Activated CD4-positive, alpha-beta T cell treated with anti-CD3 and anti-CD28 coated beads for 36 hours (primary cell): ENCODE data around the gene NINJ2. TPM values are rescaled to one million over a fixed set of nuclear protein-coding genes. Genes with fewer than 3 reads are reported as not detected.

ENCODE experiments used
- ATAC-seq: fragments of 200-7000 bp; cut with Tn5 transposase; one replicate; pipeline ENCODE4 v1.10.0; 2021; ENCODE audit warnings: mild to moderate bottlenecking, moderate library complexity
- CTCF ChIA-PET: fragments of 350-600 bp; sonication (Branson Sonifier 250); formaldehyde crosslinking; loops from one replicate; lab custom pipeline; 2021; ENCODE audit warnings: antibody characterized with exemption; lab: Charles Lee
- POLR2A ChIA-PET: fragments of 350-600 bp; sonication (Branson Sonifier 250); formaldehyde crosslinking; loops from one replicate; lab custom pipeline; 2021; ENCODE audit warnings: antibody characterized with exemption, inconsistent platforms; lab: Charles Lee
- DNase-seq: peaks from one replicate; pipeline ENCODE4 v3.0.0-alpha.2; 2020
- H3K27ac Mint-ChIP-seq: one replicate; pipeline ENCODE4 v1.8.0; 2021; ENCODE audit warnings: mixed read lengths
- H3K27me3 Mint-ChIP-seq: one replicate; pipeline ENCODE4 v1.8.0; 2021; ENCODE audit warnings: mixed read lengths
- H3K36me3 Mint-ChIP-seq: one replicate; pipeline ENCODE4 v1.8.0; 2021; ENCODE audit warnings: low read depth, mixed read lengths
- H3K4me1 Mint-ChIP-seq: one replicate; pipeline ENCODE4 v1.8.0; 2021; ENCODE audit warnings: mixed read lengths
- H3K4me3 Mint-ChIP-seq: one replicate; pipeline ENCODE4 v1.8.0; 2021; ENCODE audit warnings: mild to moderate bottlenecking, moderate library complexity, mixed read lengths
- H3K9me3 Mint-ChIP-seq: one replicate; pipeline ENCODE4 v1.8.0; 2021; ENCODE audit warnings: low read depth, mixed read lengths
- intact Hi-C, 2 experiments: fragments of 100-400 bp; cut with DNase I in 1 of 2; cut with micrococcal nuclease in 1 of 2; formaldehyde crosslinking; loops; one replicate each; pipeline versions ENCODE4 v1.14.2 to v1.15.1; 2022 to 2024; cut with DNase I, micrococcal nuclease
- total RNA-seq, 2 experiments: library from RNA; stranded (reverse); gene quantifications; one replicate each; pipeline ENCODE4 v1.2.3, GENCODE V29; 2021

Gene NINJ2
- total RNA-seq, 2 experiments from 2014 or later = 3.5 to 5.7 TPM

GRCh38 chr12:576615-577110 lies 86.6 kb downstream of the NINJ2 start:
- intact Hi-C loops = loop anchor here (1.0 to 2.0 kb wide), 8 partner anchors 54 to 373 kb away; partner anchors contain the start of gene RAD52 (in 1 of the 2)
- ChIA-PET CTCF (interaction anchor here (0.5 to 4.2 kb wide), 35 partner anchors 9 to 1016 kb away, joined by 3 to 64 read pairs (median 4); partner anchors contain the start of genes RAD52 and WNK1), POLR2A (interaction anchor here (0.9 to 2.0 kb wide), 3 partner anchors 175 to 373 kb away, joined by 3 to 8 read pairs (median 3); partner anchors contain the start of genes RAD52 and WNK1)
- peaks cover 39% of the 10 kb centered on the region for H3K4me1 Mint-ChIP-seq
- no peaks in the 10 kb centered on the region for H3K9me3 Mint-ChIP-seq
- H3K36me3 Mint-ChIP-seq = no peaks in the 10 kb centered on the region
- no peaks in the 10 kb centered on the region for H3K27me3 Mint-ChIP-seq
- ATAC-seq (no peak), DNase-seq (no peak)
- peak overlapping the region; percentile 46 for H3K4me3 Mint-ChIP-seq
- H3K27ac Mint-ChIP-seq = peak overlapping the region; percentile 45

DNA sequence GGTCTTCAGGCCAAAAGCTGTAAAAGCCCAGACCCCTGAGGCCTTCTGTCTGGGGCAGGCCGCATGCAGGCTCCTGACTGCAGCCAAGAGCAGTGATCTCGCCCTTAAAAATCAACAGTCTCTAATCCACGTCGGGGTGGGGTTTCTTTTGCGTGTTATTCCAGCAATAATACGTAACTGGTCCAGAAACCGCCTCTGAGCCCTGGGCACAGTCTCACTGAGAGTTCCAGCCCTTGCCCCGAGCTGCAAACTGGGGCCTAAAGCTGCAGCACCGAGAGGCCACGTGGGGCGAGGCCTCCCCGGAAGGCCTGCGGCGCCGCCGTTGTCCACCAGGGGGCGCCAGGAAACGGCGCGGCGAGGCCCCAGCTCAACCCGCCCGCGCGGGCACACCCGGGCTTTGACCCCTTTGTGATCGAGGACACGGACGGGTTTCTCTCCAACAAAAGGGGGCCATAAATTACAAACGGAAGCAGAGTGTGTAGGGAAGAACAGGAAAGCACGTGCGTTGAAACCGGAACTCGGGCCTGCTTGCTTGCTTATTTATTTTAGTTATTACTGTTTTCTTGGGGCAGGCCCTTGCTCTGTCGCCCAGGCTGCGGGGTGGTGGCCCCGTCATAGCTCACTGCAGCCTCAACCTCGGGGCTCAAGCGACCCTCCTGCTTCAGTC lies 87.2 kb downstream of the NINJ2 start:
- Mint-ChIP-seq H3K27me3 (no peaks in the 10 kb centered on the region), H3K4me3 (peak overlapping the region; percentile 46), H3K36me3 (no peaks in the 10 kb centered on the region), H3K9me3 (no peaks in the 10 kb centered on the region), H3K4me1 (peaks cover 42% of the 10 kb centered on the region), H3K27ac (peak overlapping the region; percentile 77)
- peak; percentile 83 for ATAC-seq
- ChIA-PET CTCF (interaction anchor here (0.5 to 4.2 kb wide), 52 partner anchors 9 to 1016 kb away, joined by 3 to 64 read pairs (median 3); partner anchors contain the start of genes KDM5A, RAD52 and WNK1), POLR2A (interaction anchor here (0.5 to 2.0 kb wide), 4 partner anchors 68 to 374 kb away, joined by 3 to 8 read pairs (median 3); partner anchors contain the start of genes RAD52 and WNK1)
- intact Hi-C loops = loop anchor here (1.0 to 2.0 kb wide), 8 partner anchors 55 to 373 kb away; partner anchors contain the start of gene RAD52 (in 1 of the 2)
- DNase-seq = peak; percentile 91

DNA sequence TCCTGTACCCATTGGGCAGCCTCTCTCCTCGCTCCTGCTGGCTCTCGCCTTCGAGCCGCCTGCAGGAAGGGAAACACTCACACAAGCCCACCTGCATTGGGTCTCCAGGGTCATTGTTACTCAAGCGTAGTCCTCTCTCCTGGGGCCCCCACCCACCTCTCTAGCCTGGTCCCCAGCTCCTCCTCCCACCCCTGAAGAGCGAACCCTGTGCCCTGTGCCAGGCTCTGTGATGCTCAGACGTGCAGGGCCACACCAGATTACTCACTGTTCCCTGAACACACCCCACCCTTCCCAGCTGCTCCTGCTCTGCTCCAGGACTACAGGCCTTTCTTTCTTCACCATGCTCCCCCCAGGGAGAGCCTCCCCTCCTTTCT lies 88.1 kb downstream of the NINJ2 start:
- ATAC-seq (no peak), DNase-seq (no peak)
- Mint-ChIP-seq H3K9me3 (no peaks in the 10 kb centered on the region), H3K4me3 (no peak overlapping the region), H3K36me3 (no peaks in the 10 kb centered on the region), H3K27me3 (no peaks in the 10 kb centered on the region), H3K27ac (peak overlapping the region; percentile 81), H3K4me1 (peaks cover 42% of the 10 kb centered on the region)
- intact Hi-C loops = no loop called here
- POLR2A ChIA-PET = interaction anchor here (2.0 kb wide), 1 partner anchor 176 kb away, joined by 8 read pairs; the partner anchor contains the start of gene WNK1
- CTCF ChIA-PET = interaction anchor here (0.6 to 4.2 kb wide), 30 partner anchors 9 to 518 kb away, joined by 3 to 64 read pairs (median 3); partner anchors contain the start of gene WNK1

DNA sequence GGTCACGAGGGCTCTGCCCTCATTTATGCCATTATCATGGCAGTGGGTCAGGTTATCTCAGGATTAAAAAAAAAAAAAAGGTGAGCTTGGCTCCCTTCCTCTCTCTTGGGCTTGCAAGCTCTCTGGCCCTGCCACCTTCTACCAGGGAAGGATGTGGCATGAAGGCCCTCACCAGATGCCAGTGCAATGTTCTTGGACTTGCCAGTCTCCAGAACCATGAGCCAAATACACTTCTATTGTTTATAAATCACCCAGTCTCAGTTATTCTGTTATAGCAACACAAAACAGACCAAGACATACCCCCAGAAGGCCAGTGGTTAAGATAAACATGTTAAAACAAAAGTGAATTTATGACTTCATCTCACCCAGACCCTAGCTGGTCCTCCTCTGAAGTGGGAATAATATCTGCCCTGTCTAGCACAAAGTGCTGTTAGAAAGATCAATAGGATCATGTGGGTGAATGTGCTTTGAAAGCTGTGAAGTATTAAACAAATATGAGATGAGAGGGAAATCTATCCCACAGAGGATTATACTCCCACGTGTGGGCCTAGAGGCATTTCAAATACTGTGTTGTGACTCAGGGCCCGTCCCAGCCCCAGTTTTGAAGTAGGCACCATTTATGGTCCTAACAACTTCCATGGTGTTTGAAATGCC lies 88.6 kb downstream of the NINJ2 start:
- DNase-seq = no peak
- ATAC-seq = no peak

DNA sequence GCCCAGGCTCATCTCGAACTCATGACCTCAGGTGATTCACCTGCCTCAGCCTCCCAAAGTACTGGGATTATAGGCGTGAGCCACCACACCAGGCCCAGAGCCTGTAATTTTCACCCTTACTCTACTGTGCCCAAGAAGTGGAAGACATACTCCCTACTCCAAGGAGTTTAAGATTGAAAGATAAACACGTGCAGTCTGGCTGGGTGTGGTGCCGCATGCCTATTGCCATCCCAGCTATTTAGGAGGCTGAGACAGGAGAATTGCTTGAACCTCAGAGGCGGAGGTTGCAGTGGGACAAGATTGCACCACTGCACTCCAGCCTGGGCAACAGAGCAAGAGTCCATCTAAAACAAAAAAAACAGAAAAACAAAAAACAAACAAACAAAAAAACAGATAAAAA lies 90.0 kb downstream of the NINJ2 start:
- Mint-ChIP-seq H3K27ac (no peak overlapping the region), H3K4me3 (no peak overlapping the region), H3K27me3 (no peaks in the 10 kb centered on the region), H3K36me3 (no peaks in the 10 kb centered on the region), H3K9me3 (no peaks in the 10 kb centered on the region), H3K4me1 (peaks cover 56% of the 10 kb centered on the region)
- intact Hi-C loops = loop anchor here in 1 of 2 experiments (5.0 kb wide), 1 partner anchor 224 kb away; no protein-coding TSS in a partner anchor
- POLR2A ChIA-PET = interaction anchor here (0.7 kb wide), 1 partner anchor 59 kb away, joined by 6 read pairs; no protein-coding TSS in a partner anchor
- DNase-seq = no peak
- ATAC-seq = no peak
- CTCF ChIA-PET = interaction anchor here (5.5 kb wide), 1 partner anchor 243 kb away, joined by 42 read pairs; no protein-coding TSS in a partner anchor

More for the DNA sequence above, 88.6 kb downstream of the NINJ2 start:
- ChIA-PET CTCF (interaction anchor here (0.7 to 4.2 kb wide), 13 partner anchors 9 to 334 kb away, joined by 3 to 64 read pairs (median 3); partner anchors contain the start of gene WNK1), POLR2A (interaction anchor here (2.0 kb wide), 1 partner anchor 177 kb away, joined by 8 read pairs; the partner anchor contains the start of gene WNK1)
- peak overlapping the region; percentile 47 for H3K27ac Mint-ChIP-seq
- H3K27me3 Mint-ChIP-seq = no peaks in the 10 kb centered on the region
- no peak overlapping the region for H3K4me3 Mint-ChIP-seq
- no peaks in the 10 kb centered on the region for H3K9me3 Mint-ChIP-seq
- no peaks in the 10 kb centered on the region for H3K36me3 Mint-ChIP-seq
- peaks cover 45% of the 10 kb centered on the region for H3K4me1 Mint-ChIP-seq
- intact Hi-C loops = loop anchor here in 1 of 2 experiments (5.0 kb wide), 1 partner anchor 223 kb away; no protein-coding TSS in a partner anchor

DNA sequence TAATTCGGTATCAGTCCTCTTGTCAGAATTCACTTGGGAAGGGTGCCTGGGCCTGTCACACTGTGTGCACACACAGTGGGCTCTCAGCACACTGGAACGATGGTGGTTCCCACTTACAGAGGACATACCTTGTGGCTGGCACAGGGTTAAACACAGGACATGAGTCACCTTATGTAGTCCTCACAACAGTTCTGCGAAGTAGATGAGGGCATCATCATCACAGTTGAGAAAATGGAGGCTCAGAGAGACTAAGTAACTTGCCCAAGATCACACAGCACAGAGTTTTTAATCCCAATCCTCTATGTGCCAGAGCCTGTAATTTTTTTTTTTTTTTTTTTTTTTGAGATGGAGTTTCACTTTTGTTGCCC lies 90.7 kb downstream of the NINJ2 start:
- POLR2A ChIA-PET = interaction anchor here (0.6 to 0.8 kb wide), 3 partner anchors 59 to 212 kb away, joined by 3 to 6 read pairs (median 5); no protein-coding TSS in a partner anchor
- ATAC-seq (peak; percentile 69), DNase-seq (peak; percentile 48)
- intact Hi-C loops = loop anchor here in 1 of 2 experiments (5.0 kb wide), 1 partner anchor 225 kb away; no protein-coding TSS in a partner anchor
- H3K36me3 Mint-ChIP-seq = no peaks in the 10 kb centered on the region
- H3K4me1 Mint-ChIP-seq = peaks cover 59% of the 10 kb centered on the region
- no peaks in the 10 kb centered on the region for H3K27me3 Mint-ChIP-seq
- H3K4me3 Mint-ChIP-seq = no peak overlapping the region
- peak overlapping the region; percentile 60 for H3K27ac Mint-ChIP-seq
- no peaks in the 10 kb centered on the region for H3K9me3 Mint-ChIP-seq
- CTCF ChIA-PET = interaction anchor here (0.7 to 5.5 kb wide), 3 partner anchors 179 to 312 kb away, joined by 3 to 42 read pairs (median 8); partner anchors contain the start of gene WNK1

GRCh38 chr12:571795-572531 lies 91.3 kb downstream of the NINJ2 start:
- peak overlapping the region; percentile 60 for H3K27ac Mint-ChIP-seq
- no peaks in the 10 kb centered on the region for H3K36me3 Mint-ChIP-seq
- H3K4me1 Mint-ChIP-seq = peaks cover 64% of the 10 kb centered on the region
- ChIA-PET POLR2A (interaction anchor here (0.6 to 0.8 kb wide), 2 partner anchors 171 to 212 kb away, joined by 3 to 5 read pairs; no protein-coding TSS in a partner anchor), CTCF (interaction anchor here (0.6 to 5.5 kb wide), 6 partner anchors 30 to 322 kb away, joined by 3 to 42 read pairs (median 4); partner anchors contain the start of gene WNK1)
- intact Hi-C loops = loop anchor here in 1 of 2 experiments (5.0 kb wide), 1 partner anchor 225 kb away; no protein-coding TSS in a partner anchor
- DNase-seq (peak; percentile 31), ATAC-seq (no peak)
- no peaks in the 10 kb centered on the region for H3K9me3 Mint-ChIP-seq
- H3K27me3 Mint-ChIP-seq = no peaks in the 10 kb centered on the region
- H3K4me3 Mint-ChIP-seq = no peak overlapping the region

- DNase-seq = no peak
- Mint-ChIP-seq H3K4me1 (peaks cover 64% of the 10 kb centered on the region), H3K27me3 (no peaks in the 10 kb centered on the region), H3K9me3 (no peaks in the 10 kb centered on the region), H3K36me3 (no peaks in the 10 kb centered on the region), H3K4me3 (no peak overlapping the region), H3K27ac (no peak overlapping the region)
- intact Hi-C loops = loop anchor here in 1 of 2 experiments (5.0 kb wide), 1 partner anchor 226 kb away; no protein-coding TSS in a partner anchor
- ChIA-PET CTCF (interaction anchor here (0.6 to 5.5 kb wide), 11 partner anchors 29 to 378 kb away, joined by 3 to 42 read pairs (median 4); partner anchors contain the start of genes RAD52 and WNK1), POLR2A (no interaction called here)
- no peak for ATAC-seq
Observed at GRCh38 chr12:570921-571794, 92.1 kb downstream of the NINJ2 start.

GRCh38 chr12:570435-570920 lies 92.8 kb downstream of the NINJ2 start:
- Mint-ChIP-seq H3K4me3 (no peak overlapping the region), H3K4me1 (peaks cover 65% of the 10 kb centered on the region), H3K9me3 (no peaks in the 10 kb centered on the region), H3K27ac (no peak overlapping the region), H3K36me3 (no peaks in the 10 kb centered on the region), H3K27me3 (no peaks in the 10 kb centered on the region)
- CTCF ChIA-PET = interaction anchor here (0.7 to 5.5 kb wide), 16 partner anchors 14 to 1013 kb away, joined by 3 to 42 read pairs (median 3); partner anchors contain the start of genes RAD52 and WNK1
- DNase-seq (no peak), ATAC-seq (no peak)
- intact Hi-C loops = loop anchor here in 1 of 2 experiments (5.0 kb wide), 1 partner anchor 227 kb away; no protein-coding TSS in a partner anchor
- POLR2A ChIA-PET = no interaction called here
